HG03354 (cell line): ENCODE results near the gene PDE6D.
A peak's percentile ranks its signal among the peaks of the same experiment; 100 is the strongest.

Experiments used
- ATAC-seq: cut with Tn5 transposase; IDR thresholded peaks from one replicate; pipeline ENCODE4 v1.9.1; 2021; ENCODE audit warnings: mild to moderate bottlenecking; ENCODE audit not compliant: unreplicated experiment, poor library complexity, severe bottlenecking

Gene PDE6D

GRCh38 chr2:231708773-231709635, 72.1 kb downstream of the PDE6D start:
- peak; percentile 1 for ATAC-seq

GRCh38 chr2:231707927-231708772, 72.9 kb downstream of the PDE6D start, which contains the start of gene PTMA:
Gene PTMA (plus strand): TSS chr2:231708525. CDS start chr2:231708707, 182 bp downstream.
- peak; percentile 63 for ATAC-seq

GRCh38 chr2:231707625-231707926, 73.5 kb downstream of the PDE6D start:
- ATAC-seq = peak; percentile 1

- peak; percentile 42 for ATAC-seq
These were observed 74.1 kb downstream of the PDE6D start for GRCh38 chr2:231706731-231707624.

GRCh38 chr2:231704017-231704416, 77.1 kb downstream of the PDE6D start:
- no peak for ATAC-seq

- ATAC-seq = no peak
These were observed 79.4 kb downstream of the PDE6D start for GRCh38 chr2:231701456-231702373.

GRCh38 chr2:231699006-231699405, 82.1 kb downstream of the PDE6D start:
- no peak for ATAC-seq

- ATAC-seq = no peak
These were observed 85.1 kb downstream of the PDE6D start for GRCh38 chr2:231696004-231696367.

- ATAC-seq = no peak
These were observed 87.1 kb downstream of the PDE6D start for GRCh38 chr2:231693956-231694355.

GRCh38 chr2:231692847-231693246, 88.2 kb downstream of the PDE6D start:
- no peak for ATAC-seq

- no peak for ATAC-seq
These were observed 89.8 kb downstream of the PDE6D start for GRCh38 chr2:231691251-231691772.

- no peak for ATAC-seq
These were observed 91.8 kb downstream of the PDE6D start for GRCh38 chr2:231689124-231689893.

- no peak for ATAC-seq
These were observed 92.4 kb downstream of the PDE6D start for GRCh38 chr2:231688719-231689118.

- no peak for ATAC-seq
These were observed 93.1 kb downstream of the PDE6D start for GRCh38 chr2:231687961-231688360.

- peak; percentile 74 for ATAC-seq
These were observed 93.8 kb downstream of the PDE6D start for GRCh38 chr2:231687133-231687852.

- no peak for ATAC-seq
These were observed 94.6 kb downstream of the PDE6D start for GRCh38 chr2:231686192-231687100.
